Ishikawa (cell line): ENCODE measurements around the gene TMEM185A.

Experiments used
- CREB1 ChIP-seq: IDR thresholded peaks from 2 replicates; pipeline ENCODE4 v1.6.1; 2012; ENCODE audit warnings: low read depth
- EGR1 ChIP-seq: IDR thresholded peaks from 2 replicates; pipeline ENCODE4 v1.6.1; 2012
- EP300 ChIP-seq: IDR thresholded peaks from 2 replicates; pipeline ENCODE4 v1.6.1; 2012; ENCODE audit warnings: borderline replicate concordance
- MAX ChIP-seq: IDR thresholded peaks from 2 replicates; pipeline ENCODE4 v1.6.1; 2012
- NFIC ChIP-seq: IDR thresholded peaks from 2 replicates; pipeline ENCODE4 v1.6.1; 2012
- RAD21 ChIP-seq: IDR thresholded peaks from 2 replicates; pipeline ENCODE4 v1.6.1; 2012; ENCODE audit warnings: low read depth
- REST ChIP-seq: IDR thresholded peaks from 2 replicates; pipeline ENCODE4 v1.6.1; 2012; ENCODE audit warnings: low read depth, mild to moderate bottlenecking
- TAF1 ChIP-seq: IDR thresholded peaks from 2 replicates; pipeline ENCODE4 v1.6.1; 2012; ENCODE audit warnings: low read depth, mild to moderate bottlenecking
- TCF12 ChIP-seq: IDR thresholded peaks from 2 replicates; pipeline ENCODE4 v1.6.1; 2012; ENCODE audit warnings: low read depth
- ZBTB7A ChIP-seq: IDR thresholded peaks from 2 replicates; pipeline ENCODE4 v1.6.1; 2012; ENCODE audit warnings: low read depth

GRCh38 chrX:149641835-149642234, 10.2 kb upstream of the TMEM185A start:
- TF ChIP-seq MAX (no peak), NFIC (no peak), REST (no peak), EGR1 (no peak), RAD21 (no peak), ZBTB7A (no peak), CREB1 (no peak), TAF1 (no peak), EP300 (no peak), TCF12 (no peak)
